WTC11 (cell line): Measurements from ENCODE around the gene KIFC1. TPM values are rescaled to one million over a fixed set of nuclear protein-coding genes. Genes with fewer than 3 reads are reported as not detected.
"Not testable (repeated sequence)": the region's sequence is repeated elsewhere in the genome, so short reads cannot be mapped to it uniquely, and the experiment has no call there.

Experiments used
- ATAC-seq: fragments of 200-7000 bp; cut with Tn5 transposase; 2 replicates; pipeline ENCODE4 v1.10.0; 2021; ENCODE audit warnings: mild to moderate bottlenecking, moderate library complexity
- CTCF ChIA-PET: fragments of 300-600 bp; sonication (Branson Sonifier 250); formaldehyde crosslinking; loops from one replicate; lab custom pipeline; 2021; ENCODE audit warnings: antibody characterized with exemption; lab: Charles Lee
- POLR2A ChIA-PET: fragments of 350-600 bp; sonication (Branson Sonifier 250); formaldehyde crosslinking; loops from one replicate; lab custom pipeline; 2021; ENCODE audit warnings: antibody characterized with exemption; lab: Charles Lee
- DNase-seq: peaks from one replicate; pipeline ENCODE4 v3.0.0; 2021; ENCODE audit warnings: low spot score
- H3K27ac Mint-ChIP-seq: 2 replicates; pipeline ENCODE4 v1.8.0; 2021; ENCODE audit warnings: mixed read lengths
- H3K27me3 Mint-ChIP-seq: 2 replicates; pipeline ENCODE4 v1.8.0; 2021; ENCODE audit warnings: low read depth, mild to moderate bottlenecking, moderate library complexity, mixed read lengths
- H3K36me3 Mint-ChIP-seq: 2 replicates; pipeline ENCODE4 v1.8.0; 2021; ENCODE audit warnings: mixed read lengths
- H3K4me1 Mint-ChIP-seq: 2 replicates; pipeline ENCODE4 v1.8.0; 2022; ENCODE audit warnings: mixed read lengths
- H3K4me3 Mint-ChIP-seq: 2 replicates; pipeline ENCODE4 v1.8.0; 2021; ENCODE audit warnings: mild to moderate bottlenecking, moderate library complexity, mixed read lengths
- H3K9me3 Mint-ChIP-seq: 2 replicates; pipeline ENCODE4 v1.8.0; 2021; ENCODE audit warnings: mixed read lengths
- MXD4 ChIP-seq: fragments of 250-450 bp; sonication (Bioruptor Pico); IDR thresholded peaks from 2 replicates; pipeline ENCODE4 v1.8.0; 2021; ENCODE audit warnings: mild to moderate bottlenecking, moderate library complexity, borderline replicate concordance
- NR3C1 ChIP-seq: sonication (generic); formaldehyde crosslinking; conservative IDR thresholded peaks from 2 replicates; pipeline ENCODE4 v1.8.1; 2023; ENCODE audit warnings: low read depth, mild to moderate bottlenecking, missing genetic modification reagents
- ZNF232 ChIP-seq: sonication (generic); formaldehyde crosslinking; IDR thresholded peaks from 2 replicates; pipeline ENCODE4 v1.8.0; 2022; ENCODE audit warnings: mild to moderate bottlenecking, missing genetic modification reagents
- ZNF317 ChIP-seq: sonication (generic); formaldehyde crosslinking; IDR thresholded peaks from 2 replicates; pipeline ENCODE4 v1.8.1; 2023; ENCODE audit warnings: low read depth, mild to moderate bottlenecking, moderate library complexity, missing genetic modification reagents, borderline replicate concordance
- ZNF396 ChIP-seq: fragments of 250-450 bp; sonication (Bioruptor Pico); IDR thresholded peaks from 2 replicates; pipeline ENCODE4 v1.8.0; 2021; ENCODE audit warnings: mild to moderate bottlenecking, moderate library complexity, borderline replicate concordance
- ZNF671 ChIP-seq: fragments of 250-450 bp; sonication (Bioruptor Pico); IDR thresholded peaks from 2 replicates; pipeline ENCODE4 v1.8.0; 2021; ENCODE audit warnings: mild to moderate bottlenecking
- total RNA-seq: library from RNA; stranded (reverse); gene quantifications from 3 replicates; pipeline ENCODE4 v1.2.3, GENCODE V29; 2021
- TF ChIP-seq, protein P1 (sequence below): sonication (generic); formaldehyde crosslinking; IDR thresholded peaks from 2 replicates; pipeline ENCODE4 v1.8.1; 2023; ENCODE audit warnings: mild to moderate bottlenecking, missing genetic modification reagents, moderate library complexity
- TF ChIP-seq, protein P2 (sequence below): sonication (generic); formaldehyde crosslinking; IDR thresholded peaks from 2 replicates; pipeline ENCODE4 v1.8.0; 2022; ENCODE audit warnings: mild to moderate bottlenecking, missing genetic modification reagents

The KIFC1 gene
- total RNA-seq, 1 experiment from 2014 or later = 97.3 TPM

GRCh38 chr6:33364475-33365205 is 27.0 kb upstream of the KIFC1 start:
- Mint-ChIP-seq H3K4me3 (peak overlapping the region; percentile 45), H3K4me1 (peaks cover 13% of the 10 kb centered on the region), H3K27ac (peak overlapping the region; percentile 92)
- ChIA-PET POLR2A (interaction anchor here (1.0 to 1.1 kb wide), 2 partner anchors 9 to 12 kb away, joined by 4 read pairs; no protein-coding TSS in a partner anchor), CTCF (interaction anchor here (0.9 to 2.5 kb wide), 11 partner anchors 10 to 347 kb away, joined by 3 to 20 read pairs (median 5); partner anchors contain the start of genes B3GALT4, CUTA and UQCC2)
- H3K9me3 Mint-ChIP-seq, H3K27me3 Mint-ChIP-seq, H3K36me3 Mint-ChIP-seq: not testable (repeated sequence)
- DNase-seq (peak; percentile 39), ATAC-seq (peak; percentile 97)

- peak; percentile 67 for ATAC-seq
- peaks cover 12% of the 10 kb centered on the region for H3K4me1 Mint-ChIP-seq
- H3K27ac Mint-ChIP-seq, H3K27me3 Mint-ChIP-seq, H3K4me3 Mint-ChIP-seq, H3K9me3 Mint-ChIP-seq, H3K36me3 Mint-ChIP-seq, POLR2A ChIA-PET: not testable (repeated sequence)
- DNase-seq = peak; percentile 23
- CTCF ChIA-PET = interaction anchor here (0.8 to 2.5 kb wide), 8 partner anchors 9 to 68 kb away, joined by 3 to 20 read pairs (median 5); no protein-coding TSS in a partner anchor
Measured at GRCh38 chr6:33365206-33365971, 26.2 kb upstream of the KIFC1 start.

GRCh38 chr6:33367009-33367714 is 24.5 kb upstream of the KIFC1 start:
- CTCF ChIA-PET = interaction anchor here (0.6 kb wide), 2 partner anchors 12 to 24 kb away, joined by 3 read pairs; no protein-coding TSS in a partner anchor
- POLR2A ChIA-PET = no interaction called here
- Mint-ChIP-seq H3K27ac (peak overlapping the region; percentile 48), H3K4me1 (peaks cover 14% of the 10 kb centered on the region), H3K9me3 (no peaks in the 10 kb centered on the region), H3K4me3 (no peak overlapping the region), H3K27me3 (no peaks in the 10 kb centered on the region), H3K36me3 (no peaks in the 10 kb centered on the region)
- DNase-seq = no peak
- TF ChIP-seq MXD4 (CRISPR knock-in tag) (no peak), NR3C1 (no peak), ZNF317 (CRISPR knock-in tag) (no peak), ZNF671 (no peak), ZNF232 (CRISPR knock-in tag) (no peak), ZNF396 (no peak)
- TF ChIP-seq, protein P1, sequence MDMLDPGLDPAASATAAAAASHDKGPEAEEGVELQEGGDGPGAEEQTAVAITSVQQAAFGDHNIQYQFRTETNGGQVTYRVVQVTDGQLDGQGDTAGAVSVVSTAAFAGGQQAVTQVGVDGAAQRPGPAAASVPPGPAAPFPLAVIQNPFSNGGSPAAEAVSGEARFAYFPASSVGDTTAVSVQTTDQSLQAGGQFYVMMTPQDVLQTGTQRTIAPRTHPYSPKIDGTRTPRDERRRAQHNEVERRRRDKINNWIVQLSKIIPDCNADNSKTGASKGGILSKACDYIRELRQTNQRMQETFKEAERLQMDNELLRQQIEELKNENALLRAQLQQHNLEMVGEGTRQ = no peak
- TF ChIP-seq, protein P2, sequence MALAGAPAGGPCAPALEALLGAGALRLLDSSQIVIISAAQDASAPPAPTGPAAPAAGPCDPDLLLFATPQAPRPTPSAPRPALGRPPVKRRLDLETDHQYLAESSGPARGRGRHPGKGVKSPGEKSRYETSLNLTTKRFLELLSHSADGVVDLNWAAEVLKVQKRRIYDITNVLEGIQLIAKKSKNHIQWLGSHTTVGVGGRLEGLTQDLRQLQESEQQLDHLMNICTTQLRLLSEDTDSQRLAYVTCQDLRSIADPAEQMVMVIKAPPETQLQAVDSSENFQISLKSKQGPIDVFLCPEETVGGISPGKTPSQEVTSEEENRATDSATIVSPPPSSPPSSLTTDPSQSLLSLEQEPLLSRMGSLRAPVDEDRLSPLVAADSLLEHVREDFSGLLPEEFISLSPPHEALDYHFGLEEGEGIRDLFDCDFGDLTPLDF (CRISPR knock-in tag) = no peak
- TF ChIP-seq, all 79 proteins: peak for 0
- ATAC-seq = no peak

DNA sequence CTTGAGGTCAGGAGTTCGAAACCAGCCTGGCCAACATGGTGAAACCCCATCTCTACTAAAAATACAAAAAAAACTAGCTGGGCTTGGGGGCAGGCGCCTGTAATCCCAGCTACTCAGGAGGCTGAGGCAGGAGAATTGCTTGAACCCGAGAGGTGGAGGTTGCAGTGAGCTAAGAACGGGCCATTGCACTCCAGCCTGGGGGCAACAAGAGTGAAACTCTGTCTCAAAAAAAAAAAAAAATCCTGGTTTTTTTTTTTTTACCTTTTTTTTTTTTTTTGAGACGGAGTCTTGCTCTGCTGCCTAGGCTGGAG is 24.0 kb upstream of the KIFC1 start:
- H3K27me3 Mint-ChIP-seq, H3K4me3 Mint-ChIP-seq, DNase-seq, POLR2A ChIA-PET, H3K9me3 Mint-ChIP-seq, H3K36me3 Mint-ChIP-seq, H3K27ac Mint-ChIP-seq, ATAC-seq: not testable (repeated sequence)
- CTCF ChIA-PET = interaction anchor here (0.6 kb wide), 1 partner anchor 23 kb away, joined by 3 read pairs; no protein-coding TSS in a partner anchor
- peaks cover 19% of the 10 kb centered on the region for H3K4me1 Mint-ChIP-seq

DNA sequence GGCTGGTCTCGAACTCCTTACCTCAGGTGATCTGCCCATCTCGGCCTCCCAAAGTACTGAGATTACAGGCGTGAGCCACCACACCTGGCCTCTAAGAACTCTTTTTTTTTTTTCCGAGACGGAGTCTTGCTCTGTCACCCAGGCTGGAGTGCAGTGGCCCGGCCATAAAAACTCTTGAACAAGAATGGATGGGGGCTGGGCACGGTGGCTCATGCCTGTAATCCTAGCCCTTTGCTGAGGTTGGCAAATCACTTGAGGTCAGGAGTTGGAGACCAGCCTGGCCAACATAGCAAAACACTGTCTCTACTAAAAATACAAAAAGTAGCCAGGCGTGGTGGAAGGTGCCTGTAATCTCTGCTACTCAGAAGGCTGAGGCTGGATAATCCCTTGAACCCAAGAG is 19.7 kb upstream of the KIFC1 start:
- H3K4me3 Mint-ChIP-seq, CTCF ChIA-PET, ATAC-seq, POLR2A ChIA-PET, H3K27me3 Mint-ChIP-seq, H3K9me3 Mint-ChIP-seq, H3K27ac Mint-ChIP-seq, H3K36me3 Mint-ChIP-seq, DNase-seq: not testable (repeated sequence)
- H3K4me1 Mint-ChIP-seq = peaks cover 34% of the 10 kb centered on the region
